Measurements from ENCODE around the gene EXD3.

EXD3 gene

DNA sequence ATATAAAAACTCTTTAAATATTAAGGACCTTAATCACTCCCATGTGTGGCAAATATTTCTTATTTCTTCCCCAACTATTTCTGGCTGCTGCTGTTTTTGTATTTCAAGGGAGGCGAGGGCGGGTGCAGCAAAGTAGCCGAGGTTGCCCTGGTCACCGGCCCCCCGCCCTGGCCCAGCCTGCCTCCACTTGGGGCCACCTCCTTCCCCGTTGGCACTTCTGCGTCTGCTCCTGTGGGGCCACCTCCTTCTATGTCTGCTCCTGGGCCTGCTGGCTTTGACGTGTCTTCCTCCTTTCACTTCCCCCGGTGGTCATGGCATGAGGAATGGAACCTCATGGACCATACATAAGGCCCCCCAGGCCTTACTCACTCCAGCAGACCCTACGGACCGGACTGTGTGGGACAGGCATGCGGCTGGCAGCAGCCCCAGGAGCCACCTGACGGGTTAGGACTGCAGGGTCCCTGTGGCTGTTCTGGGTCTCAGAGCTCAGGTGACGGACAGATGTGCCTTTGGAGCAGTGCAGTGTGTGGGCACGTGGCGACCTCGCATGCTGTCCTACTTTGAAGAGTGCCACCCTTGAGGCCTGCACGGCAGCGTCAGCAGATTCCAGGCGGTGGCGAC is 24.0 kb upstream of the EXD3 start:
- DNase-seq = peak; percentile 64

DNA sequence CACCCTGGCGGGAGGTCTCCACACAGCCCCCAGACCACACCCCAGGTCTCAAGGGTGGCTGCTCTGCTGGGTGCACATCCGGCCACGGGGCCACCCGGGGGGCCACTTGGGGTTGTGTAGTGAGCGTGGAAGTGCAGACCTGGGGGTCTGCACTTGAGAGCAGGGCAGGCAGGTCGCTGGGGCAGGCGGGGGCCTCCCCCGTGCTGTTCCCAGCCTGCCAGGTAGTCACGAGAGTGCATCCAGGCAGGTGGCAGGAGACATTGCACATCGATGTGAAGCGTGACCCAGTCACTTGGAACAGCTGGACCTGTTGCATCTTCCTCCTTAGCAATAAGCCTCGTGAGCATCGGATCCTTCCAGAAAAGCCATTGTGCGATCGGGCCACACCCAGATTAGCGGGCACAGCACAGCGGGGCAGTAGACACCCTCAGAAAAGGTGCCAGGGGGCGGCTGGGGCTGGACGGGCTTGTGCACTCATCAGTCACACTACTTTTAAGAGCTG is 23.0 kb upstream of the EXD3 start:
- no peak for DNase-seq

DNA sequence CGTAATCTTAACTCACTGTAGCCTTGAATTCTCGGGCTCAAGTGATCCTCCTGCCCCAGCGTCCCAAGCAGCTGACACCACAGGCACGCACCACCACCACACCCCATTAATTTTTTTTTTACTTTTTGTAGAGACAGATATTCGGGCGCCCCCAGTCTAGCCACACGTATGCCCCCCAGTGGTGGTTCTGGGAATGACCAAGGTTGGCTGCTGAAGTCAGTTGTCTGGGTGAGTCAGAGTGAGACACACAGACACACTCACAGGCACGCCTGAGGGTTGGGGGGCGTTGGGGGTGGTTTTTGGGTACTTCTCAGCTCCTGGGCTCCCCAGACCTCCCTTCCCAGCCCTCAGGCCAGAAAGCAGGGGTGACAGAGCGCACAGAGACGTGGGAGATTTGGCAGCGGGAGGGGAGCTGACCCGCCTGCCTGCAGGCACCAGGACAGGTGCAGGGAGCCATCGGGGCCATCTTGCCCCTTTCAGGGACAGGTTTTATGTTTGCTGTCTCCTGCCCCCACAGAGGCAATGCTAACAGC is 22.4 kb upstream of the EXD3 start:
- DNase-seq = peak; percentile 72

DNA sequence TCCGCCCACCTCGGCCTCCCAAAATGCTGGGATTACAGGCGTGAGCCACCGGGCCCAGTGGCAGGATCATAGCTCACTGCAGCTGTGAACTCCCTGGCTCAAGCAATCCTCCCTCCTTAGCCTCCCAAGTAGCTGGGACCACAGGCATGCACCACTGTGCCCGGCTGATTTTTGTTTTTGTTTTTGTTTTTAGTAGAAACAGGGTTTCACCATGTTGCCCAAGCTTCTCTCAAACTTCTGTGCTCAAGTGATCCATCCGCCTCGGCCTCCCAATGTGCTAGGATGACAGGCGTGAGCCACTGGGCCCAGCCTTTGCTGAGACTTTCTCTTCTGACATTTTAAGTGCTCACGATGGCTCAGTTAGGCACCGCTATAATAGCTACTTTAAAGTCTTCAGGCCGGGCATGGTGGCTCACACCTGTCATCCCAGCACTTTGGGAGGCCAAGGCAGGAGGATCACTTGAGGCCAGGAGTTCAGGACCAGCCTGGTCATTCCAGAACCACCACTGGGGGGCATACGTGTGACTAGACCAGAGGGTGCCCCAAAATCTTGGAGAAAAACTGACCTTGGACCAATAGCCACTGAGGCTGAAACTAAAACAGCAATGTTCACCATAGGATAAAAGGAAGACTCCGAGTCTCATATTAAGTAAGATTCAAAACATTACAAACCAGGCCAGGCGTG is 21.3 kb upstream of the EXD3 start:
- DNase-seq = no peak

DNA sequence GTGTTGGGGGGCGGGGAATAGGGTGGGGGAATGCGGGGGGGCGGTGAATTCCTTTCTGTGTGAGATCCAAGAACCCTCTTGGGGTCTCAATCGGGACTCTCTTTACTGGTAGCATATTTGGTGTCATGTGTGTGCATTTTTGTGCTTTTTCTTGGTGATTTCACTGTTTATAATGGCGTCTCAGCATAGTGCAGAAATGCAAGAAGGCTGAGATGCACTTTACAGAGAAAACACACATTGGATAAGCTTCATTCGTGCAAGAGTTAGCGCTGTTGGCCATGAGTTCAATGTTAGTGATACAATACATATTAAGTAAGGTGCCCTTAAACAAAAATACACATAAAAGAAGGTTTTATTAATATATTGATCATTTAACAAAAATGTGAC is 19.0 kb upstream of the EXD3 start:
- no peak for DNase-seq

DNA sequence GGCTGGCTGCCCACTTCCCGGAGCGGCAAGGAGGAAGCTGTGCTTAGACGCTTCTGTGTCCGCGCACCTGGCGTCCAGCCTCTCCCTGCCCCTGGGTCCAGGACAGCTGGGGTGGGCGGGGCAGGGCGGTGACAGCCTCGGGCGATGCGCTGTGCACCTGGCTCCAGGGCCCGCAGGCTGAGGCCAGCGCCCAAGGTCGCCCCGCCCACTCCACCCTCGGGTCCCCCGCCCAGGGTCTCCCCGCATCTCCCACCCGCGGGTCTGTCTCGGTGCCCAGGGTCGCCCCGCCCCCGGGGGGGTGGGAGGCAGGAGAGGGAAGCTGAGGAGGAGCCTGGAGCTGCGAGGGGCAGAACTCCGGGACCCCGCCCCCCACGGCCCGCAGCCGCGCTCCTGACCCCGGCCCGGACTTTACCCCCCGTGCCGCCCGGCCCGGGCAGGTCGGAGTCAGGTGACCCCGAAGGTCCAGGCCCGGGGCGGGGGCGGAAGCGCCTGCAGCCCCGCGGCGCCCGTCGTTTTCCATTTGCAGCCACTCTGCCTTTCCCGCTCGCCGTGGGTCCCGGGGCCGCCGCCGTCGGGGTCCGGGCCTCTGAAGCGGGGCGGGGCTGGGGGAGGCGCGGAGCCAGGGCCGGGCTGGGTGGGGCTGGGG is 18.4 kb upstream of the EXD3 start, which contains the start of gene ENTPD8:
TSS of gene ENTPD8 (minus strand) at position 69 of the 646 bp plus-strand sequence. CDS start 3,072 bp downstream, outside the sequence.
- DNase-seq = no peak

DNA sequence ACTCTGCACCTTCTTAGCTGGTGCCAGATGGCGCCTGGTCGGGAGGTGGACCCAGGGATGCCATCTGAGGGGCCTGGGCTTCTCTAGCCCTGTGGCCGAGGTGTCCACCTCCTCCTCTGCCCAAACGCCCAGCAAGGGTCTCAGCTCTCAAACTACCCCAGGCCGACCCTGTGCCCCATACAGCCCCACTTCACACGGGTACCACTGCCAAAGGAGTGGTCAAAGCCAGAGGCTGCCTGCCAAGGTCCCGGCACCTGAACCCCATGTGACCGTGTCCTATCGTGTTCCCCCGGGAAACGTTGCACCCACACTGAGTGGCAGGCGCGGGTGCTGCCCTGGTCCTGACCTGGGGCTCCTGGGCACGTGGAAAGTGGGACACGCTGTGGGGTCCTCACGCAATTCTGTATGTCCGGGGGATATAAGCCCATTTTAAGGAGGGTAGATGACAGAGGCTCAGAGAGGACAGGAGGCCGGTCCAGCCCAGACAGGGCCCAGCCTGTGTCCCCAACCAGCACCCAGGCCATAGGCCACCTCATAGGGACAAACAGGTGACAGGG is 16.3 kb upstream of the EXD3 start:
- no peak for DNase-seq

DNA sequence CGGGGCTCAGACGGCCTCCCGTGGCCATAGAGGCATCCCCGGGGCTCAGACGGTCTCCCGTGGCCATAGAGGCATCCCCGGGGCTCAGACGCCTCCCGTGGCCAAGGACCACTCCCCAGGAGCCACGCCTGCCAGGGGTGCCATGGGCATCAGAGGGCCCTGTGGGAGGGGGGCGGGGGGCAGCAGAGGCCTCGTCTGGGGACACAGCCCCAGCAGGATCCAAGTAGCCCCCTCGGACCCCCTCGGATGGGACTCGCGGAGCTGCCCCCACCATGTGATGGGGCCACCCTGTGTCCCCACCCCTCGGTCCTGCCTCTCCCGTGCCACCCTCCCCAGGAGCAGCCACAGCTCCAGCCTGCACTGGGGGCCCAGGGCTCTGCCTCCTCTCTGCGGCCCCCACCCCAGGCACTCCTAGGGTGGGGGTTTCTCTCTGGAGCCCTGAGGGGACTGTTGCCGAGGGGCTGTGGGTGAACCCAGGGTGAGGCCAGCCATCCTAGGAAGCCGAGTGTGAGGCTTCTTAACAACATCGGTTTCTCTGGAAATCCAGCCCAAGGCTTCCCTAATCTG is 15.7 kb upstream of the EXD3 start:
- DNase-seq = no peak

DNA sequence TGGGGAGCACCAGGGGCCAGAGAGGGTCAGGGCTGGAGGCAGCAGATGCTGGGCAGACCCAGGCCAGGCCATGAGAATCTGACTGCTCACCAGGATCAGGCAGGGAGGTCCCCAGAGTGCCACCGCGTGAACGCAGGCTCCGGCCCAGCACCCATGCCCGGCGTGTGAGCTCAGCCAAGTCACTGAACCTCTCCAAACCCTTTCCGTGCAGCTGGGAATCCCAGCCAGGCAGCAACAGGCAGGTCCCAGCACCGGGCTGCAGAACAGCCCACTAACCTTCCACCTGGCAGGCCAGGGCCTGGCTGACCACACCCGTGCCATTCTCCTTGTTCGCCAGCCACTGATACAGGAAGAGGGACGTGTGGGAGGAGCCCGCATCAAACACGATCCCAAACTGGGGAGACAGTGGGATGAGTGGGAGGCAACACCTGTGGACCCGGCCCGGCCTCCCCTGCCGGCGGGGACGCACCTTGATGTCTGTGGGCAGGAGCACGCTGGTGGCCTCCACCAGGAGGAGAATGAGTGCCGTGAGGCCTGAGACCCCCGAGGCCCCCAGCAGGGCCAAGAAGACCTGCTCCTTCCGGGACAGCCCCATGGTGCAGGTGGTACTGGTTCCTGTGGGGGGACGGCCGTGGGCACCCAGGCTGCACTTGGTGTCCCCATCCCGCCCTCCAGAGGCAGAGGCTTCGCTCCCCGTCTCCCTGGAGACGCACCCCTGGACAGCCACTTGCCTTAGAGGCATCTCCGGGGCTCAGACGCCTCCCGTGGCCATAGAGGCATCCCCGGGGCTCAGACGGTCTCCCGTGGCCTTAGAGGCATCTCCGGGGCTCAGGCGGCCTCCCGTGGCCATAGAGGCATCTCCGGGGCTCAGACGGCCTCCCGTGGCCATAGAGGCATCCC is 15.0 kb upstream of the EXD3 start:
- DNase-seq = no peak

DNA sequence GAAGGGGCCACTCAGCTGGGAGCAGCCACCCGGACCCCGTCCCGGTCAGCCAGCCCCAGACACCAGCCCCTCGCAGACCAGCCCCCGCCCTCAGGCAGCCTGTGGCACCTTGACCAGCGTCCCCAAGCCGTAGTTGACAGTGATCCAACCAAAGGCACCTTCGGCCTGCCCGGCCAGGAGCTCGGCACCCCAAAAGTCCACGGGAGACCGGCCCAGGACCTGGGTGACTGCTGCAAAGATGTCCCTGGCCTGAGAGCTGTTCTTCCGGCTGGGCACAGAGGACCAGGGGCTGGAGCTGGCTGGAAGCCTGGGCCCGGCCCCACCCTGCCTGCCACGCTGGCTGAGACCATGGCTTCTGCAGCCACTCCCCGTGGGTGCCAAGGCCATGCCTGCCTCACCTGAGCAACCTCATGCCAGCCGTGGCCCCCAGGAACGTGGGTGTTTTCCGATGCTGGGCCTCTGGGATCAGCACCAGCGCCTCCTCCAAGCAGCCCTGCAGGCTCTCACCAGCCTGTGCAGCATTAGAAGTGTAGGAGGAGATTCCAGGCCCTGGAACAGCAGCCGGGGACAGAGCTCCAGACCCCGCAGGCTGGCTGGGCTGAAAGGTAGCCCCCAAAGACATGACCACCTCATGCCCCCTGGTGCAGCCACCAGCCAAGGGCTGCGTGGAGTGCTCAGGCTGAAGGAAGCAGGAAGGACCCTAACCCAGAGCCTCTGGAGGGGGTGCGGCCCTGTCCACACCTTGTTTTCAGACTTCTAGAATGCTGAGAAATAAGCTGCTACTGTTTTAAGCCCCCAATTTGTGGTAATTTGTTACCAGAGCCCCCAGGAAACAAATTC is 14.0 kb upstream of the EXD3 start:
- no peak for DNase-seq

DNA sequence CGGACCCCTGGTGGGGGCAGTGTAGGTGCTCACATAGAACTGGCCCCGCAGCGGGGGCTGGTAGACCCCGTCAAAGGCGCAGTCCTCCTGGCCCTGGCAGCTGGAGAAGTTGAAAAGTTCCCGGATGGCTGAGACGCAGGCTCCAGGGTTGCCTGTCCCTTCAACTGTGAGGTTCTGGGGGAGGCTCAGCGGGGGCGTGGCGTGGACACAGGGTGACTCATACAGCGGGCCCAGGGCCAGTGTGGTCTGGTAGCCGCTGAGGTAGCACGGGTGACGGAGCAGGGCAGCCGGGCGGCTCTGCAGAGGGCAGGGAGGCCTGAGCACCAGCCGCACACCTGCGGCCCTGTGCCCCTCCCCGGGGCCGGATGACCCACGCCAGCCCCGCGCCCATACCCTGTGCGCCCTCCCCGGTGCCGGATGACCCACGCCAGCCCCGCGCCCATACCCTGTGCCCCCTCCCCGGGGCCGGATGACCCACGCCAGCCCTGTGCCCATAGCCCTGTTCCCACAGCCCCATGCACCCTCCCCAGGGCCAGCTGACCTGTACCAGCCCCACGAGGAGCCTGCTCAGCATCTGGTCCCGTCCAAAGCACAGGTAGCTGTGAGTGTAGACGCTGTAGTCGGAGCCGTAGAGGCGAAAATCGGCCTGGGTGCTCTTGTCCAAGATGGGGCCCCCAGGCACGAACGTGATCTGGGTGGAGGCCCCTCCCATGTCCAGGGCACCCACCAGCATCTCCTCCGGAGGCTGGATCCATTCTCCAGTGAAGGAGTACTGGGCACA is 13.2 kb upstream of the EXD3 start:
- DNase-seq = no peak

DNA sequence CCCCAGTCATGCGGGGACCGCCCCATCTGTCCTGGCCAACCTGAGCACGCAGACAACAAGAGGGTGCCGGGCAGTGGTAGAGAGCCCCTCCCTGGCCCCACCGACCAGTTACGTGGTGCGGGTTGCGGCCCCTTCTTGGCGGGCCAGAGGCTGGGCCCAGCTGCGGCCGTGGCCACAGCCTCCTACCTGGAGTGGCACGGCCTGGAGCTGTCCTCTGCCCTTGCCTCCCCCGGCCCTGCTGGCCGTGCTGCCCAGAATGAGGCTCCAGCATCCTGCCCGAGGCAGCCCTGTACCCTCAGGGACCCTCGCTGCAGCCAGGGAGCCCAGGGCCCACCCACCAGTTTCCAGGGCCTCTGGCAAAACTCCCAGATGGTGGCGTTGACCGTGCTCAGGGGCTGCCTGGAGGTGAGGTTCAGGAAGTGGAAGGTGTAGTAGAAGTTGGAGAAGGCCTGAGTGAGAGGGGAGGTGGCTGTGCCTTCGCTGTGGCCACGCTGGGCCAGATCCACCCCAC is 12.5 kb upstream of the EXD3 start:
- DNase-seq = no peak

DNA sequence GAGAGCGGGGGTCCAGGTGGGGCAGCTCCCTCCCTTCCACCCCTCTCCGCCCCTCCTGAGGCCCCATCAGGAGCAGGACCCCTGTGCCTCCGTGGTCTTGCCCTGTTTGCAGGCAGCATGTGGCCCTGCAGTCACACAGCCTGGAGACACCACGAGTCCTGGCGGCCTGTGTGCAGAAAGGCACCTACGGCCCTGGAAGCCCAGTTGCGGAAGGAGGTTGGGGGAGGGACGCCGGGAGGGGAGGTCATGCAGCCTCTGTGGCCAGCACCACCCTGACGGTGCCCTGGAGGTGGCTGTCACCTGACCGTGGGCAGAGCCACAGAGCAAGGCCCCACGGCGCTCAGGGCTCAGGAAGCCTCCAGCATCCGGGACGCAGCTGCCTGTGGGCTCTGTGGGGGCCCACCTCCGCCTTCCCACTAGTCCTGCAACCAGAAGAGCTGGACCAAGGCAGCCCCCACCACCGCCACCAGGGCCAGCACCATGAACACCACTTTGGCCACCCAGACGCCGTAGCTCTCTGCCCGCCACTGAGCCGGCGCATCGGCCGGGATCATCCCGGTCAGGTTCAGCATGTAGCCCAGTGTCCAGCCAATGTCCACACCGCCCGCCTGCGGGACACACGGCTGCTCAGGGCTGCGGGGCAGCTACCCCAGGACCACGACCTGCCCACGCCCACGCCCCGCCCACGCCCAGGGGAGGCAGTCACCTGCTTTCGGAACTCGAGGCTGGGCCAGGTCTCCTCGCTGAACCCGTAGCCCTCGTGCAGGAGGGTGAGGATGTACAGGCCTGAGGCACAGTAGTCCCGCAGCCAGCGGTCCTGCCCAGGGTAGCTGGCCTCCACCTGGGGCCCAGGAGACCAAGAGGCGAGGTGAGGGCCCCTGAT is 11.8 kb upstream of the EXD3 start:
- DNase-seq = no peak

DNA sequence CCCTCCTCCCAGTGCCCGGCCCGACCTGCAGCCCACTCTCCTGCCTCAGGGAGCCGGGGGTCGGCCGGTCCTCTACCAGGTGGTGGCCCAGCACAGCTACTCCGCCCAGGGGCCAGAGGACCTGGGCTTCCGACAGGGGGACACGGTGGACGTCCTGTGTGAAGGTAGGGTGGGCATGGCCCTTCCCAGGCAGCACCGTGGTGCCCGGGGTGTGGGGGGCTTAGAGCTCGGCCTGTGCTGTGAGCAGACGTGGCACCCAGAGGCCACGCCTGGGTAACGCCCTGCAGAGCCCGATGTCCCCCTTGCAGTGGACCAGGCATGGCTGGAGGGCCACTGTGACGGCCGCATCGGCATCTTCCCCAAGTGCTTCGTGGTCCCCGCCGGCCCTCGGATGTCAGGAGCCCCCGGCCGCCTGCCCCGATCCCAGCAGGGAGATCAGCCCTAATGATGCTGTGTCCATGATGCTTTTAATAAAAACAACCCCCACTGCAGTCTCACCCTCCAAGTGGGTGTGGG is 11.0 kb upstream of the EXD3 start:
- DNase-seq = no peak

DNA sequence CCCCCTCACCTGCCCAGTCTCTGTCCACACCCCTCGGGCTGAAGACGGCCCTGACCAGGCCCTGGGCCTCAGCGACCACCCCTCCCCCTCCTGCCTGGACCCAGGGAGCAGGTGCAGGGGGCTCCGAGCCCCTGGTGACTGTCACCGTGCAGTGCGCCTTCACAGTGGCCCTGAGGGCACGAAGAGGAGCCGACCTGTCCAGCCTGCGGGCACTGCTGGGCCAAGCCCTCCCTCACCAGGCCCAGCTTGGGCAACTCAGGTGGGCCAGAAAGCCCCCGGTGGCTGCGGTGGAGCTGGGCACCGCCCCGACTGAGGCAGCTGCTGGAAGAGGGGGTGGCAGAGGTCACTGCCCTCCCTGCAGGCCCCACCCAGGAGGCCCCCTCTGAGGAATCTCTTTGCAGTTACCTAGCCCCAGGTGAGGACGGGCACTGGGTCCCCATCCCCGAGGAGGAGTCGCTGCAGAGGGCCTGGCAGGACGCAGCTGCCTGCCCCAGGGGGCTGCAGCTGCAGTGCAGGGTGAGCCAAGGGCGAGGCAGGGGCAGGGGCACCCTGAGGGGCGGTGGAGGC is 10.5 kb upstream of the EXD3 start:
- DNase-seq = no peak

DNA sequence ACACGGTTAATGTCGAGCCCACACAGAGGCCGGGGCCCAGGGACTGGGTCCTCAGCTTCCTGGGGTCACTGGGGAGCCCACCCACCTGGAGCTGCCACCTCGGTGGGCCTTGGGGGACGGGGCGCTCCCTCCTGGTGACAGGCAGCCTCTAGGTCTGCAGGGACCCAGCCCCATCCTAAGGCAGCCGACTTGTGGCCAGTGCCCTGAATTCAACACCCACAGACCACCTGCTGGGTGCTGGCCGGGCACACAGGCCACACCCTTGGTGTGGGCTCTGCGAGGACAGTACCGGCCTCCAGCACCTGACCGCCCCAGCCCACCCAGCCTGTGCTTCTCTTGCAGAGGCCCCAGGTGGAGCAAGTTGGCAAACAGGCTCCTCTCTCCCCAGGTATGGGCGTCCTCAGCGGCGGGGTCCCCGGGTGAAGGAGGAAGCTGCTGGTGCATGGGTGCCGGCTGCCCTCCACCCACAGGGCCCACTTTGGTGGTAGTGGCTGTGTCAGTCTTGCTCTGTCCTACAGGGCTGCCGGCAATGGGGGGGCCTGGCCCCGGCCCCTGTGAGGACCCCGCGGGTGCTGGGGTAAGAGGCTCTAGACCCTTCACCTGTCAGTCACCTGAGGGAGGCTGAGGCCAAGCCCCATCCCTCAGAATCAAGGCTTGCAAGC is 9.9 kb upstream of the EXD3 start:
- DNase-seq = no peak

DNA sequence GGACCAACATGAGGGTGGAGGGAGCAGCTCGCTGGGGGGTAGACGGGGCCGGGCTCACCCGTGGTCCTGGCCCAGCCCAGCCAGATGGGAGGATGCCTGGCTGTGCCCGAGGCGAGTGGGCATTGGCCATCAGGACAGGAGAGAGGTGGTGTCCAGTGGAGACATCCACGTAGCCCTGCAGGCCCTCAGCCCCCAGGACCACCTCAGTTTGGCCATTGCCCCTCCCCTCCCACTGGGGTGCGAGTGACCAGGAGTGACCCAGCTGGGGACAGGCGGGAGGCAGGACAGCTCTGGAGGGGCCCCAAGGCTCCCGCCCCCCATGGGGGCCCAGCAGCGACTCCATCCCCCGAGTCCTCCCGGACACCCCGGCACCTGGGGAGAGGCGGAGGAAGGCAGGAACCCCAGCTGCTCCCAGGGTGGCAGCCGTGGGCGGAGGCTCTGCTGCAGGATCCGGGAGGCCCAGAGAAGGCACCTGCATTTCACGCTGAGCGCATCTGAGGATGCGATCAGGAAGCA is 8.5 kb upstream of the EXD3 start:
- no peak for DNase-seq
